Activated CD8-positive, alpha-beta T cell treated with anti-CD3 and anti-CD28 coated beads, Interleukin-2, amount 10 ng/mL, durations not matched to agents 7 days and 5 days (primary cell): ENCODE data around the gene CLTB. TPM values are rescaled to one million over a fixed set of nuclear protein-coding genes. Genes with fewer than 3 reads are reported as not detected.

ENCODE experiments used
- ATAC-seq: fragments of 150-1000 bp; cut with Tn5 transposase; one replicate; pipeline ENCODE4 v1.10.0; 2021; ENCODE audit warnings: moderate library complexity
- CTCF ChIA-PET: fragments of 350-600 bp; sonication (Branson Sonifier 250); formaldehyde crosslinking; loops from one replicate; lab custom pipeline; 2021; ENCODE audit warnings: antibody characterized with exemption; lab: Charles Lee
- POLR2A ChIA-PET: fragments of 350-600 bp; sonication (Branson Sonifier 250); formaldehyde crosslinking; loops from one replicate; lab custom pipeline; 2021; ENCODE audit warnings: antibody characterized with exemption; lab: Charles Lee
- DNase-seq: peaks from one replicate; pipeline ENCODE4 v3.0.0-alpha.2; 2020
- H3K27ac Mint-ChIP-seq: one replicate; pipeline ENCODE4 v1.8.0; 2021; ENCODE audit warnings: mild to moderate bottlenecking, mixed read lengths
- H3K27me3 Mint-ChIP-seq: one replicate; pipeline ENCODE4 v1.8.0; 2021; ENCODE audit warnings: low read depth, mixed read lengths
- H3K36me3 Mint-ChIP-seq: one replicate; pipeline ENCODE4 v1.8.0; 2021; ENCODE audit warnings: low read depth, mixed read lengths
- H3K4me1 Mint-ChIP-seq: one replicate; pipeline ENCODE4 v1.8.0; 2021; ENCODE audit warnings: low read depth, mixed read lengths
- H3K4me3 Mint-ChIP-seq: one replicate; pipeline ENCODE4 v1.8.0; 2021; ENCODE audit warnings: mild to moderate bottlenecking, mixed read lengths
- H3K9me3 Mint-ChIP-seq: one replicate; pipeline ENCODE4 v1.8.0; 2022; ENCODE audit warnings: mixed read lengths; ENCODE audit not compliant: insufficient read depth
- total RNA-seq, 2 experiments: library from RNA; stranded (reverse); gene quantifications; one replicate each; pipeline ENCODE4 v1.2.3, GENCODE V29; 2021

The CLTB gene
- total RNA-seq, 2 experiments from 2014 or later = 65.4 to 67.7 TPM

DNA sequence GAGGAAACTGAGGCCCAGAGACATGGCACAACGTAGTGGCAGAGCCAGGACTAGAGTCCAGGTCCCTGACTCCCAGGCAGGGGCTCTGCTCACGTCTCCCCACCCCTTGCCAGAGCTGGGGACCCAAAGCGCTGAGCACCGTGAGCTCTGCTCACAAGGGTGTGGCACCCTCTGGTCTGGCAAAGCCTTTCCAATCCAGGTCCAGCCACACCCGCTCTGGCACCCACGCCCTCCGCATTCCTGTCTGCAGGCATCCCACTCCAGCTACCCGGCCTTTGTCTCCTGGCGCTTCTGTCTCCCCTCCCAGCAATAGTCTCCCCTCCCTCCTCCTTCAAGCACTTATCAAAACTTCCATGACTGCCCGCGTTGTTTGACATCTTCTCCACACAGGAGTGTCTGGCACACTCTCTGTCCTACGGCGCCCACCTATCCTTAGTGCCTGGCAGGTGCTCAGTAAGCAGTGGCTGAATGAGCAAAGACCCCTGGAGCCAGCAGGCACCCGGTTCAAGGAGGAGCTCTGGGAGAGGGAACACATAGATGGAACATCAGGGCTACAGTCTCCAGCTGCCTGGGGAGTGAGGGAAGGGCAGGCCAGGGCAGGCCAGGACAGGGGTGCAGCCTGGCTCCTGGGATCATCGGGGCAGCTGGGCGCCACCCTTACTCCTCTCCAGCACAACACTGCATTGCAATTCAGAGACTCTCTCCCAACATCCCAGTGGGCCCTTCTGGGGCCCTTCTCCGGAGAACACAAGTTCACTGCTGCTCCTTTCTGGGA, 15.8 kb downstream of the CLTB start:
- Mint-ChIP-seq H3K27ac (no peak overlapping the region), H3K4me1 (no peaks in the 10 kb centered on the region), H3K27me3 (no peaks in the 10 kb centered on the region), H3K4me3 (no peak overlapping the region), H3K36me3 (peaks cover 2% of the 10 kb centered on the region), H3K9me3 (no peaks in the 10 kb centered on the region)
- ChIA-PET POLR2A (no interaction called here), CTCF (no interaction called here)
- ATAC-seq (no peak), DNase-seq (no peak)

- Mint-ChIP-seq H3K27me3 (no peaks in the 10 kb centered on the region), H3K36me3 (peaks cover 2% of the 10 kb centered on the region), H3K4me3 (no peak overlapping the region), H3K9me3 (no peaks in the 10 kb centered on the region), H3K27ac (no peak overlapping the region), H3K4me1 (no peaks in the 10 kb centered on the region)
- ATAC-seq = no peak
- POLR2A ChIA-PET = no interaction called here
- DNase-seq = no peak
- CTCF ChIA-PET = no interaction called here
Measured at GRCh38 chr5:176397736-176398420, 18.5 kb downstream of the CLTB start.

DNA sequence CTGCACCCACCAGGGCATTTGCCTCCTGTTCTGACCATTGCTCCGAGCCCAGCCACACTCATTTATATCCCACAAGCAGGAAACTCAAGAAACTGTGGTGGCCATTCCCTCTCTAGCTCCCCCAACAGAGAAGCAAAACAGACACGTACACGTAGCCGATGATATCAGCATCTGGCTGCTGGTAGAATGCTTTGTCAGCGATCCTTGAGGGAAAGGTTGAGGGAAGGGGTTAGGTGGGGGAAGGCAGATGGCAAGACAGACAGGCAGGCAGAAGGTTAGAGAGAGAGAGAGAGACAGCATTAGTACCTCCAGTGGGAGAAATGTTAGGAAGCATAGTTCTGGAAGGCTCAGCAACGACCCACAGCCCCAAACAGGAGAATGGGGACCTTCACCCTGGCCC, 20.0 kb downstream of the CLTB start:
- Mint-ChIP-seq H3K4me3 (no peak overlapping the region), H3K9me3 (no peaks in the 10 kb centered on the region), H3K36me3 (peaks cover 10% of the 10 kb centered on the region), H3K4me1 (peaks cover 4% of the 10 kb centered on the region), H3K27ac (no peak overlapping the region), H3K27me3 (no peaks in the 10 kb centered on the region)
- DNase-seq (no peak), ATAC-seq (no peak)
- POLR2A ChIA-PET = no interaction called here
- CTCF ChIA-PET = no interaction called here

DNA sequence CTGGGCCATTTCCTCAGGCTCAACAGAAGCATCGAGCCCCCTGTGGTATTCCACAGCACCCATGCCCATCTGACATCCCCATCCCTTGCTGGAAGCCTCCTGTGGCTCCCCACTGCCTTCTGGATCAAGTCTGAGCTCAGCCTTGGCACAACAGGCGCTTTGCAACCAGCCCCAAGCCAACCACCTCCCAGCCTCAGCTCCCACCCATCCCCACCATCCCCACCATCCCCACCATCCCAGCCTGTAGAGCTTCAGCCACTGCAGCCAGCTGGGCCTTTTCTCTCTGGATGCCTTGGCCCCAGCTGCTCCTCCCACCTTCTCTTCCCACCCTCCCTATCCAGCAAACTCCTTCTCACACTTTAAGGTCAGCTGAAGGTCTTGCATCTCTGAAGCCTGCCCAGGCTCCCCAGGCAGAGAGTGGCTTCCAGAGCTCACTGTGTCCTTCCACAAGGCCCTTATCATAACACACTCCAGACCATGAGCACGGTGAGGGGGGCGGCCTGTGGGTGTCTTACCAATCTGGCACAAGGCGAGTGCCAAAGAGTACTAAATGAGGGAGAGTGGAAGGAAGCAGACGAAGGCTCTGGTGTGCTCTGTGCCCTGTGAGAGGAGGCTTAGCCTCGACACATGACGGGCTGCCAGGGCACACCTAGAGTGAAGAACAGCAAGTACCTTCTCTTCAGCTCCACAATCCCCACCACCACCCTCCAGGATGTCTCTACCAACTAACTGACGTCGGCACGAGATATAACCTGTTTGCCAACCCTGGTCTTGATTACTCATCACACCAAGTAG, 21.3 kb downstream of the CLTB start:
- Mint-ChIP-seq H3K36me3 (peaks cover 18% of the 10 kb centered on the region), H3K9me3 (no peaks in the 10 kb centered on the region), H3K27ac (peak overlapping the region; percentile 60), H3K4me3 (no peak overlapping the region), H3K4me1 (peaks cover 10% of the 10 kb centered on the region), H3K27me3 (no peaks in the 10 kb centered on the region)
- POLR2A ChIA-PET = interaction anchor here (1.6 kb wide), 1 partner anchor 143 kb away, joined by 3 read pairs; the partner anchor contains the start of gene RNF44
- CTCF ChIA-PET = no interaction called here
- ATAC-seq (no peak), DNase-seq (no peak)

- H3K27me3 Mint-ChIP-seq = no peaks in the 10 kb centered on the region
- H3K9me3 Mint-ChIP-seq = no peaks in the 10 kb centered on the region
- DNase-seq (no peak), ATAC-seq (no peak)
- H3K4me3 Mint-ChIP-seq = no peak overlapping the region
- POLR2A ChIA-PET = interaction anchor here (1.6 kb wide), 1 partner anchor 143 kb away, joined by 3 read pairs; the partner anchor contains the start of gene RNF44
- H3K4me1 Mint-ChIP-seq = peaks cover 13% of the 10 kb centered on the region
- peaks cover 23% of the 10 kb centered on the region for H3K36me3 Mint-ChIP-seq
- no peak overlapping the region for H3K27ac Mint-ChIP-seq
- CTCF ChIA-PET = no interaction called here
Measured at GRCh38 chr5:176394096-176394495, 22.2 kb downstream of the CLTB start.

GRCh38 chr5:176392526-176392925, 23.8 kb downstream of the CLTB start:
- peaks cover 15% of the 10 kb centered on the region for H3K4me1 Mint-ChIP-seq
- ATAC-seq = no peak
- no peak for DNase-seq
- H3K36me3 Mint-ChIP-seq = peaks cover 27% of the 10 kb centered on the region
- H3K4me3 Mint-ChIP-seq = no peak overlapping the region
- CTCF ChIA-PET = interaction anchor here (1.1 to 1.3 kb wide), 2 partner anchors 13 to 56 kb away, joined by 3 to 4 read pairs; partner anchors contain the start of gene FAF2
- POLR2A ChIA-PET = no interaction called here
- H3K9me3 Mint-ChIP-seq = no peaks in the 10 kb centered on the region
- H3K27me3 Mint-ChIP-seq = no peaks in the 10 kb centered on the region
- H3K27ac Mint-ChIP-seq = no peak overlapping the region

DNA sequence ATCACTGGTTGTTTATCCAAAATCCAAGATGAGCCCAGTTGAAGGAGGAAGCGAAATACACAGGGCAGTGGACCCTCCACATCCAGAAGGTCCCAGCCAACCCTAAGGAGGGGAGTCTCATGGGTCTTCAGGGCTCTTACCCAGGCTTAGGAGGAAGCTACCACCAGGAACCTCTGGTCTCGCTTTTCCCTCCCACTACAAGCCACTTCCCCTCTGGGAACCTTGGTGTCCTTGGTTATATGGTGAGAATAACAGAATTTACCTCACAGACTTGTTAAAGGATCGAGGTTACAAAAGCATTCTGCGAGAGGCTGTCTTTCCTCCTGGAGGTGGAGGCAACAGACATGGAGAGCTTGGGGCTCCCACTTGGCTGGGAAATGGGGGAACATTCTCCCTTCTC, 24.3 kb downstream of the CLTB start:
- Mint-ChIP-seq H3K4me1 (peaks cover 20% of the 10 kb centered on the region), H3K4me3 (no peak overlapping the region), H3K27ac (peak overlapping the region; percentile 35), H3K9me3 (no peaks in the 10 kb centered on the region), H3K36me3 (peaks cover 30% of the 10 kb centered on the region), H3K27me3 (no peaks in the 10 kb centered on the region)
- ATAC-seq (no peak), DNase-seq (no peak)
- ChIA-PET POLR2A (interaction anchor here (0.6 kb wide), 1 partner anchor 142 kb away, joined by 3 read pairs; no protein-coding TSS in a partner anchor), CTCF (interaction anchor here (1.1 to 1.3 kb wide), 2 partner anchors 13 to 56 kb away, joined by 3 to 4 read pairs; partner anchors contain the start of gene FAF2)

- Mint-ChIP-seq H3K4me3 (no peak overlapping the region), H3K4me1 (peaks cover 25% of the 10 kb centered on the region), H3K36me3 (peaks cover 36% of the 10 kb centered on the region), H3K27me3 (no peaks in the 10 kb centered on the region), H3K9me3 (no peaks in the 10 kb centered on the region), H3K27ac (peak overlapping the region; percentile 35)
- no peak for ATAC-seq
- ChIA-PET CTCF (interaction anchor here (1.1 to 1.3 kb wide), 2 partner anchors 14 to 57 kb away, joined by 3 to 4 read pairs; partner anchors contain the start of gene FAF2), POLR2A (interaction anchor here (0.6 kb wide), 1 partner anchor 142 kb away, joined by 3 read pairs; no protein-coding TSS in a partner anchor)
- DNase-seq = no peak
Measured at GRCh38 chr5:176391479-176391878, 24.9 kb downstream of the CLTB start.

DNA sequence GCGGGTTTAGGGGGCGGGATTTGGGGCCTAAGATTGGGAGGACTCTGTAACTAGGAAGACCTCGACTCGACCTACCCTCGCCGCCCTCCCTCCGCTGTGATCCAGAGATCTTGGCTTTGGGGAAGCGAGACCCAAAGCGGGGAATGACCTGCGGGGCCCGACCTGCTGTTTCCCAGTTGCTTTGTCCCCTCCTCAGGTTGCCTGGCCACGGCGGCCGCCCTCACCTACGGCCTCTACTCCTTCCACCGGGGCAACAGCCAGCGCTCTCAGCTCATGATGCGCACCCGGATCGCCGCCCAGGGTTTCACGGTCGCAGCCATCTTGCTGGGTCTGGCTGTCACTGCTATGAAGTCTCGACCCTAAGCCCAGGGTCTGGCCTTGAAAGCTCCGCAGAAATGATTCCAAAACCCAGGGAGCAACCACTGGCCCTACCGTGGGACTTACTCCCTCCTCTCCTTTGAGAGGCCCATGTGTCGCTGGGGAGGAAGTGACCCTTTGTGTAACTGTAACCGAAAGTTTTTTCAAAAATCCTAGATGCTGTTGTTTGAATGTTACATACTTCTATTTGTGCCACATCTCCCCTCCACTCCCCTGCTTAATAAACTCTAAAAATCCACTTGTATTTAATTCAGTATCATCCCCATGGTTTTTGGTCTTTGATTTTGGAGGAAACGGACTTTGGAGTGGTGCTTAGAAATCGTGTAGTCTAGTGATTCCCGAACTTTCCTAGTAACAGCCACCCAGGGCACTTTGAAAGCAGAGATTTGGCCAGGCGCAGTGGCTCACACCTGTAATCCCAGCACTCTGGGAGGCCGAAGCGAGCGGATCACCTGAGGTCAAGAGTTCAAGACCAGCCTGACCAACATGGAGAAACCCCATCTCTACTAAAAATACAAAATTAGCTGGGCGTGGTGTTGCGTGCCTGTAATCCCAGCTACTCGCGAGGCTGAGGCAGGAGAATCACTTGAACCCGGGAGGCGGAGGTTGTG, 26.9 kb downstream of the CLTB start:
- Mint-ChIP-seq H3K27me3 (no peaks in the 10 kb centered on the region), H3K27ac (peak overlapping the region; percentile 99), H3K4me3 (peak overlapping the region; percentile 93), H3K36me3 (peaks cover 53% of the 10 kb centered on the region), H3K4me1 (peaks cover 38% of the 10 kb centered on the region), H3K9me3 (no peaks in the 10 kb centered on the region)
- no peak for DNase-seq
- ChIA-PET POLR2A (interaction anchor here (0.9 to 2.3 kb wide), 8 partner anchors 21 to 909 kb away, joined by 3 to 10 read pairs (median 4); partner anchors contain the start of genes FAF2, KIAA1191 and RNF44), CTCF (interaction anchor here (1.1 to 1.4 kb wide), 2 partner anchors 58 to 154 kb away, joined by 3 to 4 read pairs; no protein-coding TSS in a partner anchor)
- peak; percentile 54 for ATAC-seq

DNA sequence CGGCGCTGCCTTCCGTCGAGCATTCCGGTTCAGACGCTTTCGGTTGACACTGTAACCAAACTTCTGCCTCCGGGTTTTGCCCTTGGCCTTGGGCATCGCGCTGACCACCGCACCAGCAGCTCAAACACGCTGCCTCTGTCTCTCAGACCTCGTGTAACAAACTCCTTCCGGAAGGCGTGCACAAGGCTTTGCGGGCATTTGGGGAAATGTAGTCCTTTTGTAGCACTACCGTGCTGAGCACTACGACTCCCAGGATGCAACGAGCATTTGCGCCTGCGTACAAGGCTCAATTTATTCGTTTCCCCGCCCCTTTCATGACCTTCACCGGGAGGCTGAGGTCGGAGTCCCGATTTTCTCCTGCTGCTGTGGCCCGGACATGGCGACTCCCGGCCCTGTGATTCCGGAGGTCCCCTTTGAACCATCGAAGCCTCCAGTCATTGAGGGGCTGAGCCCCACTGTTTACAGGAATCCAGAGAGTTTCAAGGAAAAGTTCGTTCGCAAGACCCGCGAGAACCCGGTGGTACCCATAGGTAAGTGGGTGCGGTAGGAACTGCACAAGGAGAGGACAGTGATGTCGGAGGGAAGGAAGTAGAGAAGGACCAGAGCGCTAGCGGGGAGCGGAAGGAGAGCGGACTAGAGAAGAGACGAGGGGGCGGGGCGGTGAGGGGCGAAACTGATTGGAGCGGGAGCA, 27.8 kb downstream of the CLTB start, which contains the start of the genes HIGD2A and NOP16:
HIGD2A (plus strand) TSS at position 308 of the 691 bp plus-strand sequence; CDS start at position 377, 69 bp downstream.
NOP16 (minus strand) TSS at position 155 of the 691 bp plus-strand sequence; CDS start at position 96, 59 bp downstream.
- ATAC-seq = peak; percentile 94
- H3K36me3 Mint-ChIP-seq = peaks cover 59% of the 10 kb centered on the region
- no peaks in the 10 kb centered on the region for H3K27me3 Mint-ChIP-seq
- DNase-seq = peak; percentile 100
- H3K27ac Mint-ChIP-seq = peak within 1 kb of the TSS; percentile 99
- no peaks in the 10 kb centered on the region for H3K9me3 Mint-ChIP-seq
- ChIA-PET CTCF (interaction anchor here (1.1 to 1.4 kb wide), 2 partner anchors 59 to 155 kb away, joined by 3 to 4 read pairs; no protein-coding TSS in a partner anchor), POLR2A (interaction anchor here (0.9 to 2.3 kb wide), 10 partner anchors 21 to 909 kb away, joined by 3 to 10 read pairs (median 4); partner anchors contain the start of genes CLTB, FAF2, KIAA1191 and RNF44)
- H3K4me3 Mint-ChIP-seq = peak within 1 kb of the TSS; percentile 93
- H3K4me1 Mint-ChIP-seq = peaks cover 38% of the 10 kb centered on the region
